ENCODE data around the gene PHKG1.
A peak's percentile ranks its signal among the peaks of the same experiment; 100 is the strongest.
"Not testable (repeated sequence)": the region's sequence is repeated elsewhere in the genome, so short reads cannot be mapped to it uniquely, and the experiment has no call there.

Gene PHKG1

GRCh38 chr7:56081626-56082340, 11.0 kb downstream of the PHKG1 start:
- no peak for DNase-seq

GRCh38 chr7:56080726-56081435, 11.9 kb downstream of the PHKG1 start:
- DNase-seq, result not testable (repeated sequence)

GRCh38 chr7:56079450-56080185, 13.1 kb downstream of the PHKG1 start:
- DNase-seq, result no peak

DNA sequence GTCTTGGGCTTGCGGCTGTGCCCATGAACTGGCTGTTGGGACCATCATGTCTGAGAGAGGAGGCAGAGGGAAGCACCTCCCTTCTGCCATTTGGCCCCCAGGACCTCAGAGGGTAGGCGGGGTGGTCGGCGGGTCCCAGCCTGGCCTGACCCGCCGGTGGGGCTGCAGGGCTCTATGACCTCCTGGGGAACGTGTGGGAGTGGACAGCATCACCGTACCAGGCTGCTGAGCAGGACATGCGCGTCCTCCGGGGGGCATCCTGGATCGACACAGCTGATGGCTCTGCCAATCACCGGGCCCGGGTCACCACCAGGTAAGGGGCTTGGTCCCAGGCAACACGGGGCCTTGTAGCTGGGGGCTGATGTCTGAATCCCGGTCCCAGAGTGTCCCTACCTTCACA, 14.6 kb downstream of the PHKG1 start:
- no peak for DNase-seq

DNA sequence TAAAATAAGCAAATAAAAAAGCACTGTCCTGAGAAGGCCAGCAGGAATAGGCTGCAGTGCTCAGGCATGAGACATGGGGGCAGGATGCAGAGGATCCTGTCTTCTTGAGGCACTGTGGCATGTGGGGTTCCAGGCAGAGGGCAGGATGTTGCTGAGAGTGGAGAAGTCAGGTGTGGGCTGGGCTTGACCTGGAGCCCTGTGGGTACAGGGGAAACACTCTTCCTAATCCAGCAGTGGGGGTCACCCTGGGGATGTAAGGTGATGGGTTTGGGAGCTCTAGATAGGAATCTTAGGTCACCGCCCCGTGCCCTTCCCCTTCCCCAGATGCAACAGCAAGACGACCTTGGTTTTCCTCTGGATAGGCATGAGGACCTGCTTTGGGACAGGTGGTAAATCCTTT, 15.1 kb downstream of the PHKG1 start:
- DNase-seq, result no peak

GRCh38 chr7:56074371-56074791, 18.4 kb downstream of the PHKG1 start:
- peak; percentile 55 for DNase-seq

GRCh38 chr7:56066376-56066775, 26.4 kb downstream of the PHKG1 start:
- DNase-seq, result not testable (repeated sequence)

DNA sequence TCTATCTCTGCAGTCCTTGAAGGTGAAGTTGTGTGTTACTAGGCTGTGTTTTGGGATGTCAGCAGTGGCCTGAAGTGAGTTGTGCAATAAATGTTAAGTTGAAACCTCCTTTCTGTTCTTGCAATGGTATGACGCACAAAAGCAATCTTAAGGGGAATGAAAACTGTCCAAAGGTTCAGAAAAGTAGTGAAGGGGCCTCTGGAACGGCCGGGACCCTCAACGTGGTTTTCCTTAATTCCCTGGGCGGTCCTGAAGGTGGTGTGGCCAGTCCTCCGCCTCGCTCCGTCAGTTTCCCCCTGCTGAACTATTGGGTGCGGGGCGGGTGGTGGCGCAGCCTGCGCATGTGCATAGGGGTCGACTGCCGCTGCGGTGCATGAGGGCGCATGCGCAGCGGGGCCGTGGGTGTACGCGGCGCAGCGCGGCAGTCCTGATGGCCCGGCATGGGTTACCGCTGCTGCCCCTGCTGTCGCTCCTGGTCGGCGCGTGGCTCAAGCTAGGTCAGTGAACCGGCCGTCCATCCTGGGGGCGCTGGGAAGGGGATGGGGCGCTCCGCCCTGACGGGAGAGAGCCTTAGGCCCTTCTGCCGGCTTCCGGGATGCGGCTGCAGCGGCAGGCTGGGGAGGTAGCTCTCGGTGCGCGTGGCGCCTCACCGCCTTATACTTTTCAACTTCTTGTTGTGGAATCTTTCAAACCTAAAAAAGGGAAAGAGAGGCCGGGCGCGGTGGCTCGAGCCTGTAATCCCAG, 28.7 kb downstream of the PHKG1 start, which contains the start of gene SUMF2:
TSS of gene SUMF2 (plus strand) at position 405 of the 744 bp plus-strand sequence. CDS start at position 431, 26 bp downstream.
- DNase-seq, result peak; percentile 91

DNA sequence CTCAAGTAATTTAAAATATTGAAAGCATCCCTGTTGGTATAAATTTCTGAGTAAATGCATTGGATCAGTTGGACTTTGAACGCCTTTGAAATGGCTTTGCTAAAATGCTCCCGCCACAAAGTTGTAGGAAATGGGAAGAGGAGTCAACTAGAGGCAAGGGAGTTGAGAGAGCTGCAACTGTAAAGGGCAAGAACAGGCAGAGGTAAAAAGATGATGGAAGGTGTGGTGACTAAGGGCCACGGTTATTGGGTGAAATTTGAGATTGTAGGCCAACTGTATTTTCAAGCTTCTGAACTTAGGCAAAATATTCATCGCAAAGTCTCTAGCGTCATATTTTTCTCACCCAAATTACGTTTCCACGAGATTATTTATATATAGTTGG, 29.3 kb downstream of the PHKG1 start:
- DNase-seq, result no peak

DNA sequence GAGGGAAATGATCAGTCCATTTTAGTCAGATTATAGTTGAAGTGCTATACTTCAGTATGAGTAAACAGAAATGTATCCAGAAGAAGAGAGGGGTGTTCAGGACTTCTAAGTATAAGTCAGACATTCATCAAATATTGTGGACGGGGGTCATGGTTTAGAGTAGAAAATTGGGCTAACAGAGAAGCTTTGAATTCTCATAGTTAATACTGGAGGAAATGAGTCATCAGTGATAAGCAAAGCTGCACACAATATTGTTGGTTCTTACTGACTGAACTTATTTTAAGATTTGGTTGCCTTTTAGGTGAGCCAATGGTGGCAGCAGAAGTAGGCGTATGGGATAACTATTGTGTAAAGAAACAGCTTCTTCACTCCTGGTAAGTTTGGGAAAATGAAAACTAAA, 30.4 kb downstream of the PHKG1 start:
- DNase-seq, result no peak

GRCh38 chr7:56053993-56054392, 38.8 kb downstream of the PHKG1 start:
- DNase-seq, result no peak

DNA sequence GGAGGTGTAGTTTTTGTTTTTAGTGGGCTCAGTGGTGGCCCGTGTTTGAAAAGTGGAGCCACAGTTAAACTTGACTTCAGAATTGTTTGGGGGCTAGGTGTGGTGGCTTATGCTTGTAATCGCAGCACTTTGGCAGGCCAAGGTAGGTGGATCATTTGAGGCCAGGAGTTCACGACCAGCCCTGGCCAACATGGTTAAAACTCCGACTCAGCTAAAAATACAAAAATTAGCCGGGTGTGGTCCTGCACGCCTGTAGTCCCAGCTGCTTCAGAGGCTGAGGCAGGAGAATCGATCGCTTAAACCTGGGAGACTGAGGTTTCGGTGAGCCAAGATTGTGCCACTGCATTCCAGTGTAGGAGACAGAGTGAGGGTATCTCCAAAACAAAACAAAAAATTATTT, 39.4 kb downstream of the PHKG1 start:
- DNase-seq, result no peak

- peak; percentile 94 for DNase-seq
Measured at GRCh38 chr7:56051339-56052191, 41.2 kb downstream of the PHKG1 start, which contains the start of the genes CCT6A and PSPH. Gene CCT6A, plus strand, starts transcription at chr7:56051765. Its CDS starts 84 bp downstream, at chr7:56051849. Gene PSPH, minus strand, starts transcription at chr7:56051444. Its CDS starts 30,232 bp downstream, at chr7:56021212.

- DNase-seq, result no peak
Measured at GRCh38 chr7:56051053-56051338, 41.8 kb downstream of the PHKG1 start.

- not testable (repeated sequence) for DNase-seq
Measured at GRCh38 chr7:56048763-56049162, 44.0 kb downstream of the PHKG1 start.

DNA sequence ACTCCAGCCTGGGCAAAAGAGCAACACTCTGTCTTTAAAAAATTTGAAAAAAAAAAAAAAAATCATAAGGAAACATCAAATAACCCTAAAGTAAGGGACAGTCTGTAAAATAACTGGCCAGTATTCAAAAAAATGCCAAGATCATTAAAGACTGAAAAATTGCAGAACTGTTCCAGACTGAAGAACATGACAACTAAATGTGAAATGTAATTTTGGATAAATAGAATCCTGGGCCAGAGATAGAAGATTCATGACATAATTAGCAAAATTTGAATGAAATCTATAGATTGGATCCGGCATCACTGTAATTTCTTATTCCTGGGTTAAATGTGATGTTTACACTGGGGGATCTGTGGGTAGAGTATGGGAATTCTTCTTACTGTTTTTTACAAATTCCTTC, 44.5 kb downstream of the PHKG1 start:
- no peak for DNase-seq

- DNase-seq, result not testable (repeated sequence)
Measured at GRCh38 chr7:56047446-56048116, 45.2 kb downstream of the PHKG1 start.

DNA sequence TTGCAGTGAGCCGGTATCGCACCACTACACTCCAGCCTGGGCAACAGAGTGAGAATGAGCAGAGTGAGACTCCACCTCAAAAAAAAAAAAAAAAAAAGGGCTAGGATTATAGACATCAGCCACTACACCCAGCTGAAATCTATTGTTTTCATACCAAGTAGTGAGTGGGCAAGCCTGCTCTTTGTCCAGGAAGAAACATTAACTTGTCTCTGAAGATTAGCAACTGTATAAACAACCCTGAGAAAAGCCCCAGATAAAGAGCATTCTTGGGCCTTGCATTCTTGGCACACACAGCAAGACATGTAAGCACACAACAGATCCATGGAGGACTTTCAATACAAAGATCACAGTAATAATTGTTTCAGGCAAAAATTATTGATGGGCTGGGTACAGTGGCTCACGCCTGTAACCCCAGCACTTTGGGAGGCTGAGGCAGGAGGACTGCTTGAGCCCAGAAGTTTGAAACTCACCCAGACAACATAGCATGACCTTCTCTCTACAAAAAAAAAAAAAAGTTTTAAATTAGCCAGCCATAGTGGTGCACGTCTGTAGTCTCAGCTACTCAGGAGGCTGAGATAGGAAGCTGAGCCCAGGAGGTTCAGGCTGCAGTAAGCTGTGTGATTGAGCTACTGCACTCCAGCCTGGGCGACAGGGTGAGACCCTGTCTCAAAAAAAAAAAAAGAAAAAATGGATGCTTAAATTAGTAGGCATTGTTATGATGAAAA, 45.9 kb downstream of the PHKG1 start:
- no peak for DNase-seq

DNA sequence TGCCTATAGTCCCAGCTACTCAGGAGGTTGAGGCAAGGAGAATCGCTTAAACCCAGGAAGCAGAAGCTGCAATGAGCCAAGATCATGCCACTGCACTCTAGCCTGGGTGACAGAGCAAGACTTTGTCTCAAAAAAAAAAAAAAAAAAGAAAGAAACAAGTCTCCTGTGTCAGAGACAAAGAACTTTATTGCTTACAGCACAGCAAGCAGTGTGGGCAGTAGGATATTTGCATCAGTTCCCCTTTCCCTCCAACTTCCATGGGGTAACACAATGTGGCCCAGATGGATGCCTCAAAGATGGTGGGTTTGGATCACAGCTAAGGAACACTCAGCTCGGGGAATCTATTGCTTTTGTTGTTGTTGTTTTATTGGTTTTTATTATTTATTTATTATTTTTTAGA, 47.0 kb downstream of the PHKG1 start:
- not testable (repeated sequence) for DNase-seq

DNA sequence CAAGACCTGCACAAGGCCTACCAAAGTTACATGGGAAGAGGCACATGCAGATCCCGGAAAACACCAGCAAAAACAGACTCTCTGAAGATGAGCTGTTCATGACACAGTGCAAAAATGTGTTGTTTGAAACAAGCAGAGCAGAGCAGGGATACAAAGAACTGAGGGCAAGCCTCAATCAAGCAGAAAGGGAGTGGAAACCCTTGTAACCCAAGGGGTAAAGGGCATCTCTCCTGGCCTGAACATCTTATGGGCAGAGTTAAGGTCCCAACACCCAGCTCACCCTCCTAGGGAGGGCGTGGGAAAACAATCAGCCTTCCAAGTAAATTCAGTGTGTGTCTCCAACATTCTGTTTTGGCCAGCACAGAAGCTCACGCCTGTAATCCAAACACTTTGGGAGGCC, 52.0 kb downstream of the PHKG1 start:
- DNase-seq, result no peak
